Loucy (cell line): ENCODE results near the gene GRIA3.
A peak's percentile ranks its signal among the peaks of the same experiment; 100 is the strongest.

ENCODE experiments used
- H2AFZ ChIP-seq: fragments of 200-600 bp; sonication (generic); 2 replicates; pipeline ENCODE4 v1.6.0; 2016; ENCODE audit warnings: antibody characterized with exemption, mild to moderate bottlenecking, low read length, moderate library complexity
- H3F3A ChIP-seq: fragments of 200-600 bp; 2 replicates; pipeline ENCODE4 v1.6.0; 2016; ENCODE audit warnings: antibody characterized with exemption, low read depth, mild to moderate bottlenecking
- H3K27me3 ChIP-seq: fragments of 200-600 bp; sonication (generic); 2 replicates; pipeline ENCODE4 v1.6.1; 2014; ENCODE audit warnings: low read length, mild to moderate bottlenecking; ENCODE audit not compliant: insufficient read depth, poor library complexity, severe bottlenecking
- H3K36me3 ChIP-seq: fragments of 200-600 bp; sonication (generic); 2 replicates; pipeline ENCODE4 v1.6.1; 2016; ENCODE audit warnings: low read length; ENCODE audit not compliant: insufficient read depth
- H3K4me1 ChIP-seq: fragments of 200-600 bp; sonication (generic); 2 replicates; pipeline ENCODE4 v1.5.1; 2014; ENCODE audit warnings: low read length, mild to moderate bottlenecking; ENCODE audit not compliant: insufficient read depth, poor library complexity, severe bottlenecking
- H3K4me2 ChIP-seq: fragments of 200-600 bp; sonication (generic); 2 replicates; pipeline ENCODE4 v1.6.0; 2014; ENCODE audit warnings: antibody characterized with exemption, low read length, low read depth, mild to moderate bottlenecking; ENCODE audit not compliant: poor library complexity, severe bottlenecking
- H3K4me3 ChIP-seq: fragments of 200-600 bp; sonication (generic); 2 replicates; pipeline ENCODE4 v1.5.1; 2014; ENCODE audit warnings: low read length, mild to moderate bottlenecking, mixed read lengths; ENCODE audit not compliant: poor library complexity, severe bottlenecking
- H3K79me2 ChIP-seq: fragments of 200-600 bp; sonication (generic); 2 replicates; pipeline ENCODE4 v1.6.1; 2014; ENCODE audit warnings: low read length; ENCODE audit not compliant: insufficient read depth
- H3K9ac ChIP-seq: fragments of 200-600 bp; sonication (generic); 2 replicates; pipeline ENCODE4 v1.6.0; 2014; ENCODE audit warnings: mild to moderate bottlenecking, low read depth, low read length, moderate library complexity; ENCODE audit not compliant: poor library complexity, severe bottlenecking
- H3K9me2 ChIP-seq: fragments of 200-600 bp; sonication (generic); replicated peaks from 2 replicates; pipeline ENCODE4 v1.6.1; 2016; ENCODE audit warnings: low read depth, low read length, mixed read lengths
- H3K9me3 ChIP-seq: fragments of 200-600 bp; sonication (generic); 2 replicates; pipeline ENCODE4 v1.6.1; 2014; ENCODE audit warnings: mild to moderate bottlenecking, antibody characterized with exemption, low read length, low read depth; ENCODE audit not compliant: insufficient read depth
- H4K20me1 ChIP-seq: fragments of 200-600 bp; sonication (generic); 2 replicates; pipeline ENCODE4 v1.6.0; 2014; ENCODE audit warnings: antibody characterized with exemption, low read length, mild to moderate bottlenecking; ENCODE audit not compliant: insufficient read depth, poor library complexity, severe bottlenecking
- EZH2phosphoT487 ChIP-seq: fragments of 200-600 bp; IDR thresholded peaks from 2 replicates; pipeline ENCODE4 v1.6.1; 2018; ENCODE audit warnings: antibody characterized with exemption, mild to moderate bottlenecking, moderate library complexity, borderline replicate concordance
- TF ChIP-seq, protein P1 (sequence below): fragments of 200-600 bp; sonication (generic); conservative IDR thresholded peaks from 2 replicates; pipeline ENCODE4 v1.5.1; 2014; ENCODE audit warnings: mild to moderate bottlenecking, antibody characterized with exemption, low read length

The GRIA3 gene

GRCh38 chrX:123405231-123405630 is 221.2 kb downstream of the GRIA3 start:
- H3K4me1 ChIP-seq, result no peaks in the 10 kb centered on the region
- H4K20me1 ChIP-seq, result no peaks in the 10 kb centered on the region
- no peak overlapping the region for H3K4me3 ChIP-seq
- no peaks in the 10 kb centered on the region for H3K9me2 ChIP-seq
- no peaks in the 10 kb centered on the region for H3K36me3 ChIP-seq
- H3K27me3 ChIP-seq, result no peaks in the 10 kb centered on the region
- H3K79me2 ChIP-seq, result no peaks in the 10 kb centered on the region
- no peaks in the 10 kb centered on the region for H3K9me3 ChIP-seq
- no peaks in the 10 kb centered on the region for H3F3A ChIP-seq
- no peak overlapping the region for H2AFZ ChIP-seq
- H3K9ac ChIP-seq, result no peak overlapping the region
- no peak for TF ChIP-seq EZH2phosphoT487
- TF ChIP-seq, protein P1, sequence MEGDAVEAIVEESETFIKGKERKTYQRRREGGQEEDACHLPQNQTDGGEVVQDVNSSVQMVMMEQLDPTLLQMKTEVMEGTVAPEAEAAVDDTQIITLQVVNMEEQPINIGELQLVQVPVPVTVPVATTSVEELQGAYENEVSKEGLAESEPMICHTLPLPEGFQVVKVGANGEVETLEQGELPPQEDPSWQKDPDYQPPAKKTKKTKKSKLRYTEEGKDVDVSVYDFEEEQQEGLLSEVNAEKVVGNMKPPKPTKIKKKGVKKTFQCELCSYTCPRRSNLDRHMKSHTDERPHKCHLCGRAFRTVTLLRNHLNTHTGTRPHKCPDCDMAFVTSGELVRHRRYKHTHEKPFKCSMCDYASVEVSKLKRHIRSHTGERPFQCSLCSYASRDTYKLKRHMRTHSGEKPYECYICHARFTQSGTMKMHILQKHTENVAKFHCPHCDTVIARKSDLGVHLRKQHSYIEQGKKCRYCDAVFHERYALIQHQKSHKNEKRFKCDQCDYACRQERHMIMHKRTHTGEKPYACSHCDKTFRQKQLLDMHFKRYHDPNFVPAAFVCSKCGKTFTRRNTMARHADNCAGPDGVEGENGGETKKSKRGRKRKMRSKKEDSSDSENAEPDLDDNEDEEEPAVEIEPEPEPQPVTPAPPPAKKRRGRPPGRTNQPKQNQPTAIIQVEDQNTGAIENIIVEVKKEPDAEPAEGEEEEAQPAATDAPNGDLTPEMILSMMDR, result no peak
- no peak overlapping the region for H3K4me2 ChIP-seq

DNA sequence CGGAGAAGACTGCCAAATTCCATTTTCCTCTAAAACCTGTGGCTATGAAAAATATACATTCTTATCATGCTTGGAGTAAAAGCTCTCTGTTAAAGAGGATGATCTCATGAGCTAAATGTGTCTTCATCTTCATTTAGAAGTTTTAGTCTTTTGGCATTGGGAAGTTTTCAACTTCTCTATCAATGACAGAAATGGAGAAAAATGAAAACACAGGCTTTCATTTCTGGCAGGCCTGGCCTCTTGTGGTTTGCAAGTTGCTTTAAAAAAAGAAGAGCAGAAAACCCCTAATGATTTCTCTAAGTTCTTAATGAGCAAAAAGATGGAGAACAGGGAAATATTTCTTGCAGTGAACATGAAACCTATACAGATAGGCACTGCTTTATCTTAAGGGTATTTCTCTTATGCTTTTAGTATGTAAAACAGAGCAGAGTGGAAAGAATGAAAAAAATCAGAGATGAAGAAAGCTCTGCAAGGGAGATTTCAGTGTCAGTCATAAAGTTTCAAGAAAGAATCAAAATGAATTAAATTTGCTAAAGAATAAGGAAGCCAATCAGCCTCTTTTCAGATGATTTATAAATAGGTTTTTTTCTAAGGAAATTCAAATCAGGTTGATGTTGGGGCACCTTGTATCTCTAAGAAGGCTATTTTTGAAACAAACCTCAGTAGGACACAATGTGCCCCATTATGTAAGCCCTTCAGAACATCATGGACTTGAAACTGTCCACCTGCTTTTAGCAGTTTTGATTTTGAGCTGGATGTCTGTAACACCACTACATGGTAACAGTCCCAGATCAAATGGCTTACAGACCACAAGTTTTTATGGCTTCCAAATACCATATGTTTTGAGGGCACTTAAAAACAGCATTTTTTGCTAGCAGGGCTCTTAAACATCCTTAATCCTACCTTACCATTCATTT is 225.0 kb downstream of the GRIA3 start:
- Histone ChIP-seq H3K36me3 (no peaks in the 10 kb centered on the region), H3K9me2 (no peaks in the 10 kb centered on the region), H3K4me1 (peaks cover 13% of the 10 kb centered on the region), H3K4me3 (no peak overlapping the region), H4K20me1 (no peaks in the 10 kb centered on the region), H3F3A (no peaks in the 10 kb centered on the region), H3K27me3 (no peaks in the 10 kb centered on the region), H3K4me2 (no peak overlapping the region), H2AFZ (no peak overlapping the region), H3K9me3 (no peaks in the 10 kb centered on the region), H3K79me2 (no peaks in the 10 kb centered on the region), H3K9ac (no peak overlapping the region)
- TF ChIP-seq, protein P1, result no peak
- no peak for TF ChIP-seq EZH2phosphoT487

DNA sequence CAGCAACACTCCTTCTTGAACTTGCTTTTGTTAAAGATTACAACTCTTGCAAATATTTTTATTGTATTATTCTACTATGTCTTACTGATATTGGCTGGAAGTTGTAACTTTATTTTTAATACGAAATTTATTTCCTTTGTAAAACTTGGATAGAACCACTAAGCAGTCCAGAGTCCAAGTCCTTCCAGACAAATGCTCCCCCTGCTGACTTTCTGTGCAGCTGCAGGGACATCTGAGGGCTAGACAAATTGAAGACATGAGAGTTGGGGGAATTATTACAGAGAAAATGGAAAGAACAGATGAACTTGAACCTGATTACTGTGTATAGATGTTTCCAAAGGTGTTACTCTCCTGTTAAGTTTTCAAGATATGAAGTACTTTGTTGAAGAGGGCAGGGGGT is 238.8 kb downstream of the GRIA3 start:
- no peak overlapping the region for H3K4me2 ChIP-seq
- H3K36me3 ChIP-seq, result no peaks in the 10 kb centered on the region
- no peaks in the 10 kb centered on the region for H3K4me1 ChIP-seq
- TF ChIP-seq, protein P1, result peak; percentile 71
- no peak for TF ChIP-seq EZH2phosphoT487
- H4K20me1 ChIP-seq, result no peaks in the 10 kb centered on the region
- H3K9ac ChIP-seq, result no peak overlapping the region
- H3K9me3 ChIP-seq, result no peaks in the 10 kb centered on the region
- no peaks in the 10 kb centered on the region for H3K27me3 ChIP-seq
- H3K9me2 ChIP-seq, result no peaks in the 10 kb centered on the region
- no peak overlapping the region for H3K4me3 ChIP-seq
- H3K79me2 ChIP-seq, result no peaks in the 10 kb centered on the region
- no peak overlapping the region for H2AFZ ChIP-seq
- no peaks in the 10 kb centered on the region for H3F3A ChIP-seq
